OCI-LY3 (cell line): ENCODE data around the gene CDK3.

Source experiments
- H2AFZ ChIP-seq: fragments of 200-600, 300-600 bp; shearing (Covaris generic); 2 replicates; pipeline ENCODE4 v1.6.0; 2014; ENCODE audit warnings: antibody characterized with exemption, low read depth, low read length
- H3K27ac ChIP-seq: fragments of 200-600, 300-600 bp; sonication (generic); 2 replicates; pipeline ENCODE4 v1.5.1; 2014; ENCODE audit warnings: mild to moderate bottlenecking, low read length, moderate library complexity, mixed read lengths
- H3K27me3 ChIP-seq: fragments of 200-600, 300-600 bp; sonication (generic); 2 replicates; pipeline ENCODE4 v1.6.1; 2014; ENCODE audit warnings: low read depth, low read length, mixed read lengths
- H3K36me3 ChIP-seq: fragments of 200-600, 300-600 bp; sonication (generic); replicated peaks from 2 replicates; pipeline ENCODE3; 2014; ENCODE audit warnings: low read depth, low read length, mixed read lengths
- H3K4me1 ChIP-seq: fragments of 300-600, 200-600 bp; sonication (generic); 2 replicates; pipeline ENCODE4 v1.6.1; 2014; ENCODE audit warnings: low read length, mixed read lengths
- H3K4me2 ChIP-seq: fragments of 200-600, 300-600 bp; sonication (generic); 2 replicates; pipeline ENCODE4 v1.6.1; 2014; ENCODE audit warnings: low read length, mixed read lengths
- H3K4me3 ChIP-seq: fragments of 300-600, 200-600 bp; sonication (generic); 2 replicates; pipeline ENCODE4 v1.5.1; 2014; ENCODE audit warnings: antibody characterized with exemption, mild to moderate bottlenecking, low read length, moderate library complexity
- H3K79me2 ChIP-seq: fragments of 300-600, 200-600 bp; shearing (Covaris generic); 2 replicates; pipeline ENCODE4 v1.6.1; 2014; ENCODE audit warnings: mild to moderate bottlenecking, low read length, mixed read lengths
- H3K9ac ChIP-seq: fragments of 300-600, 200-600 bp; shearing (Covaris generic); 2 replicates; pipeline ENCODE4 v1.6.0; 2014; ENCODE audit warnings: mild to moderate bottlenecking, low read length, moderate library complexity
- H3K9me3 ChIP-seq: fragments of 200-600, 300-600 bp; shearing (Covaris generic); 2 replicates; pipeline ENCODE4 v1.6.1; 2014; ENCODE audit warnings: low read length, mixed read lengths; ENCODE audit not compliant: insufficient read depth
- H4K20me1 ChIP-seq: fragments of 200-600, 300-600 bp; sonication (generic); 2 replicates; pipeline ENCODE4 v1.6.1; 2016; ENCODE audit warnings: low read length, mixed read lengths; ENCODE audit not compliant: insufficient read depth
- EZH2phosphoT487 ChIP-seq: fragments of 200-600 bp; shearing (Covaris generic); IDR thresholded peaks from 2 replicates; pipeline ENCODE4 v1.6.1; 2018; ENCODE audit warnings: antibody characterized with exemption, mixed run types, low read depth
- TF ChIP-seq, protein P1 (sequence below): fragments of 200-600, 300-600 bp; sonication (generic); IDR thresholded peaks from 2 replicates; pipeline ENCODE4 v1.5.1; 2014; ENCODE audit warnings: antibody characterized with exemption, low read length, low read depth

The CDK3 gene

DNA sequence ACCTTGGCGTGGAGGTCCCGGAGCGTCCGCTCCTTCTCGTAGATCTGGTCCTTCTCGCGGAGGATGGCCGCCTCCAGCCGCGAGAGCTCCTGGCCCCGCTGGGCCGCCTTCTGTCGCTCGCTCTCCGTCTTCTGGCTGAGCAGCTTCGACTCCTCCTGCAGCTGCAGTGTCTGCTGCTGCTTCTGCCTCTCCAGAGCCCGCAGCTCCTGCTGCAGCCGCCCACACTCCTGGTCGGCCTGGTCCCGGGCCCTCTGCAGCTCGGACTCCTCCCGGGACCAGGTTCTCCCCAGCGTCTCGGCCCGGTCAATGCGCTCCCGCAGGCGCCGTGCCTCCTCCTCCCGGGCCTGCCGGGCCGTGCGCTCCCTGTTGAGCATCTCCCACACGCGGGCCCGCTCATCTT, 7.6 kb downstream of the CDK3 start:
- Histone ChIP-seq H3K9me3 (no peaks in the 10 kb centered on the region), H2AFZ (no peak overlapping the region), H3K4me3 (no peak overlapping the region), H3K79me2 (no peaks in the 10 kb centered on the region), H3K27me3 (no peaks in the 10 kb centered on the region), H3K4me1 (no peaks in the 10 kb centered on the region), H3K36me3 (no peaks in the 10 kb centered on the region), H3K9ac (no peak overlapping the region), H3K4me2 (no peak overlapping the region), H3K27ac (no peak overlapping the region), H4K20me1 (no peaks in the 10 kb centered on the region)
- TF ChIP-seq, protein P1, sequence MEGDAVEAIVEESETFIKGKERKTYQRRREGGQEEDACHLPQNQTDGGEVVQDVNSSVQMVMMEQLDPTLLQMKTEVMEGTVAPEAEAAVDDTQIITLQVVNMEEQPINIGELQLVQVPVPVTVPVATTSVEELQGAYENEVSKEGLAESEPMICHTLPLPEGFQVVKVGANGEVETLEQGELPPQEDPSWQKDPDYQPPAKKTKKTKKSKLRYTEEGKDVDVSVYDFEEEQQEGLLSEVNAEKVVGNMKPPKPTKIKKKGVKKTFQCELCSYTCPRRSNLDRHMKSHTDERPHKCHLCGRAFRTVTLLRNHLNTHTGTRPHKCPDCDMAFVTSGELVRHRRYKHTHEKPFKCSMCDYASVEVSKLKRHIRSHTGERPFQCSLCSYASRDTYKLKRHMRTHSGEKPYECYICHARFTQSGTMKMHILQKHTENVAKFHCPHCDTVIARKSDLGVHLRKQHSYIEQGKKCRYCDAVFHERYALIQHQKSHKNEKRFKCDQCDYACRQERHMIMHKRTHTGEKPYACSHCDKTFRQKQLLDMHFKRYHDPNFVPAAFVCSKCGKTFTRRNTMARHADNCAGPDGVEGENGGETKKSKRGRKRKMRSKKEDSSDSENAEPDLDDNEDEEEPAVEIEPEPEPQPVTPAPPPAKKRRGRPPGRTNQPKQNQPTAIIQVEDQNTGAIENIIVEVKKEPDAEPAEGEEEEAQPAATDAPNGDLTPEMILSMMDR: no peak
- TF ChIP-seq EZH2phosphoT487: no peak

DNA sequence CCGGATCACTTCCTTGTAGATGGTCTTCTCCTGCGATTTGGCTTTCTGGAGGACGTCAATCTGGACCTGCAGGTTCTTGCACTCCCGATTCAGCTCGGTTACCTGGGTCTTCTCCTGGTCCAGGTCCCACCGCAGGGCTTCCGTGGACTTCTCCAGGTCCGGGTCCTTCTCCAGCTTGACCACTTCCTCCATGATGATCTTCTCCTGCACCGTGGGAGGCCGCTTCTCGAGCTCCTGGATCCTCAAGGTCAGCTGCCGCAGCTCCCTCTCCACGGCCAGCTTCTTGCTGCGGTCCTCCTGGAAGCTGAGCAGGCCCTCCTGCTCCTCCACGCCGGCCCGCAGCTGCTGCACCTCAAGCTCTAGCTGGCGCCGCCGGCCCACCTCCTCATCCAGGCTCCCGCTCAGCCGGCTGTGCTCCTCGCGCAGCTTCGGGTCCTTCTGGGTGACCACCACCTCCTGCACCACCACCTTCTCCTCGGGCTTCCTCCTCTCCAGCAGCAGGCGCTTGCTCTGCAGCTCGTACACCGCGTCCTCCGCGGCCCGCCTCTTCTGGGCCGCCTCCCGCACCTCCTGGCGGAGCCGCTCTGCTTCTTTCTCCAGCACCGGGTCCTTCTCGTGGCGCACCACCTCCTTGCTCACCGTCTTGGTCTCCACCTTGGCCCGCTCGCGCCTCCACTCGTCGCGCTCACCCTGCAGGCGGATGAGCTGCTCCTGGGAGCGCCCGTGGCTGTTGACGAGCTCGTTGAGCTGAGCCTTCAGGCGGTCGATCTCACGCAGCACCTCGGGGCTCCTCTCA, 8.2 kb downstream of the CDK3 start:
- H3K27ac ChIP-seq: no peak overlapping the region
- no peak overlapping the region for H3K4me2 ChIP-seq
- no peak overlapping the region for H3K9ac ChIP-seq
- H2AFZ ChIP-seq: no peak overlapping the region
- no peaks in the 10 kb centered on the region for H3K36me3 ChIP-seq
- no peak for TF ChIP-seq EZH2phosphoT487
- H3K4me1 ChIP-seq: peaks cover under 1% of the 10 kb centered on the region; the same call in 1 of the 2 replicates
- H3K9me3 ChIP-seq: no peaks in the 10 kb centered on the region
- H3K4me3 ChIP-seq: no peak overlapping the region
- H3K27me3 ChIP-seq: no peaks in the 10 kb centered on the region
- H3K79me2 ChIP-seq: no peaks in the 10 kb centered on the region
- H4K20me1 ChIP-seq: no peaks in the 10 kb centered on the region

DNA sequence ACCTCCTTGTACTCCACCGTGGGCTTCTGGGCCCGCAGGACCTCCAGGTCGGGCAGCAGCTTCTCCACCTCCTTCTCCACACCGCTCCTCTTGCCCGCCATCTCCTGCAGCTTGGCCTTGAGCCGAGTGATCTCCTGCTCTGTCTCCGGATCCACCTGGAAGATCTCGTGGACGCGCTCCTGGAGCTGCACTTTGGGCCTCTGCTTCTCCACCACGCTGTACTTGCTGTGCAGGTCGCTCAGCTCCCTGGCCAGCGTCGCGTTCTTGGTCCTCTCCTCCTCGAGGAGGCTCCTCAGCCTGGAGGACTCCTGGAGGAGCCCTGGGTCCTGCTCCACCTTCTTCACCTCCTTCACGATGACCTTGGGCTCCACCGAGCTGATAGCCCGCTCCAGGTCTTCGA, 8.8 kb downstream of the CDK3 start:
- no peak overlapping the region for H3K4me2 ChIP-seq
- H3K27me3 ChIP-seq: no peaks in the 10 kb centered on the region
- H3K4me1 ChIP-seq: peaks cover 6% of the 10 kb centered on the region; the same call in 1 of the 2 replicates
- H3K79me2 ChIP-seq: no peaks in the 10 kb centered on the region
- no peaks in the 10 kb centered on the region for H3K9me3 ChIP-seq
- H2AFZ ChIP-seq: no peak overlapping the region
- no peak overlapping the region for H3K4me3 ChIP-seq
- no peak overlapping the region for H3K9ac ChIP-seq
- H3K36me3 ChIP-seq: no peaks in the 10 kb centered on the region
- TF ChIP-seq, protein P1: no peak
- no peak for TF ChIP-seq EZH2phosphoT487
- no peaks in the 10 kb centered on the region for H4K20me1 ChIP-seq
- H3K27ac ChIP-seq: no peak overlapping the region

DNA sequence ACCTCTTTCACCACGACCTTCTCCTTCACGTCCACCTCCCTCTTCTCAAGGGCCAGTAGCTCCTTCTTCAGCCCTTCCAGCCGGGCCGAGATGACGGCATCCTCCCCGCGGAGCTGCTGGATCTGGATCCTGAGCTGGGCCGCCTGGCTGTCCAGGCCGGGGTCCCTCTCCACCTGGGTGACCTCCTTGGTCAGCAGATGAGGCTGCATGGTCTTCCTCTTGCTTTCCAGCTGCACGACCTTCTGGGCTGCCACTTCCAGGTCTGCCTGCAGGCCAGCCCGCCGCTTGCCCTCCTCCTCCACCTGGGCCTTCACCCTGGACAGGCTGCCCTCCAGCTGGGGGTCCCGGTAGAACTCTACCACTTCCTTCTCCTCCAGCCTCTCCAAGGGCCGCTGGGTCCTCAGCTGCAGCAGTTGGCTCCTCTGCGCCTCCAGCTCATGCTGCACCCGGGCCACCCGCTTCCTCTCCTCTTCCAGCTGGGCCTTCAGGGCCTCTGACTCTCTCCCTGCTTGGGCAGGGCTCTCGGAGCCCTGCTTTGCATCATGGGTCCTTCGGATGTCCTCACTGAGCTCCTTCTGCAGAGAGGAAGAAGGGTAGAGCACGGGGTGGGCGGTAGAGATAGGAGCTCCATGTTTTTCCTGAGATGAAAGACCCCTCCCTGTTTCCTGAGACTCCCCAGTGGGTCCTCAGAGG, 9.5 kb downstream of the CDK3 start:
- no peaks in the 10 kb centered on the region for H3K36me3 ChIP-seq
- H2AFZ ChIP-seq: no peak overlapping the region
- no peaks in the 10 kb centered on the region for H4K20me1 ChIP-seq
- H3K9ac ChIP-seq: no peak overlapping the region
- H3K79me2 ChIP-seq: no peaks in the 10 kb centered on the region
- TF ChIP-seq, protein P1: no peak
- TF ChIP-seq EZH2phosphoT487: no peak
- peaks cover 7% of the 10 kb centered on the region; the same call in 1 of the 2 replicates for H3K4me1 ChIP-seq
- H3K4me3 ChIP-seq: no peak overlapping the region
- H3K27me3 ChIP-seq: no peaks in the 10 kb centered on the region
- H3K9me3 ChIP-seq: no peaks in the 10 kb centered on the region
- no peak overlapping the region for H3K4me2 ChIP-seq
- H3K27ac ChIP-seq: no peak overlapping the region
